SH-SY5Y (cell line): ENCODE results near the gene ZNF334.

Experiments
- GATA2 ChIP-seq: IDR thresholded peaks from 2 replicates; pipeline ENCODE4 v1.6.1; 2011; ENCODE audit warnings: mild to moderate bottlenecking, low read depth, low read length
- GATA3 ChIP-seq: IDR thresholded peaks from 2 replicates; pipeline ENCODE4 v1.6.1; 2011; ENCODE audit warnings: low read depth, mild to moderate bottlenecking, low read length, moderate library complexity

- no peak for TF ChIP-seq GATA3
- TF ChIP-seq GATA2: no peak
Measured at GRCh38 chr20:46530640-46531039, 17.3 kb upstream of the ZNF334 start.
